HepG2 (cell line): ENCODE results near the gene SYN1. TPM values are rescaled to one million over a fixed set of nuclear protein-coding genes. Genes with fewer than 3 reads are reported as not detected.
A peak's percentile ranks its signal among the peaks of the same experiment; 100 is the strongest.

Experiments used
- HNRNPH1 ChIP-seq: fragments of 200-400 bp; formaldehyde crosslinking; optimal IDR thresholded peaks from 2 replicates; pipeline ENCODE3; 2017; ENCODE audit warnings: mild to moderate bottlenecking, low read depth, low read length
- HNRNPLL ChIP-seq: fragments of 200-400 bp; formaldehyde crosslinking; IDR thresholded peaks from 2 replicates; pipeline ENCODE4 v1.6.1; 2017; ENCODE audit warnings: mild to moderate bottlenecking, low read depth, low read length; ENCODE audit not compliant: poor library complexity, severe bottlenecking
- HNRNPUL1 ChIP-seq: fragments of 200-400 bp; formaldehyde crosslinking; IDR thresholded peaks from 2 replicates; pipeline ENCODE4 v1.6.1; 2017; ENCODE audit warnings: low read depth, mild to moderate bottlenecking, low read length, moderate library complexity
- MEF2D ChIP-seq: sonication (generic); formaldehyde crosslinking; IDR thresholded peaks from 2 replicates; pipeline ENCODE4 v1.5.1; 2020; ENCODE audit warnings: mild to moderate bottlenecking, missing genetic modification reagents
- RARG ChIP-seq: sonication (generic); formaldehyde crosslinking; IDR thresholded peaks from 2 replicates; pipeline ENCODE4 v1.4.0; 2020; ENCODE audit warnings: low read depth, mild to moderate bottlenecking, missing genetic modification reagents
- TBP ChIP-seq: sonication (generic); formaldehyde crosslinking; IDR thresholded peaks from 2 replicates; pipeline ENCODE4 v1.5.0; 2020; ENCODE audit warnings: missing genetic modification reagents
- U2AF1 ChIP-seq: fragments of 200-400 bp; formaldehyde crosslinking; optimal IDR thresholded peaks from 2 replicates; pipeline ENCODE3; 2017; ENCODE audit warnings: mild to moderate bottlenecking, low read depth, low read length
- ZFYVE20 ChIP-seq: sonication (generic); formaldehyde crosslinking; IDR thresholded peaks from 2 replicates; pipeline ENCODE4 v1.8.0; 2023; ENCODE audit warnings: low read depth, mild to moderate bottlenecking, moderate library complexity, missing genetic modification reagents, borderline replicate concordance
- ZNF124 ChIP-seq: sonication (generic); formaldehyde crosslinking; IDR thresholded peaks from 2 replicates; pipeline ENCODE4 v1.4.0; 2020; ENCODE audit warnings: missing genetic modification reagents
- ZNF335 ChIP-seq: sonication (generic); formaldehyde crosslinking; IDR thresholded peaks from 2 replicates; pipeline ENCODE4 v1.4.0; 2020; ENCODE audit warnings: missing genetic modification reagents
- ZNF678 ChIP-seq: sonication (generic); formaldehyde crosslinking; IDR thresholded peaks from 2 replicates; pipeline ENCODE4 v1.4.0; 2020; ENCODE audit warnings: mild to moderate bottlenecking, missing genetic modification reagents
- ZNF749 ChIP-seq: sonication (generic); formaldehyde crosslinking; IDR thresholded peaks from 2 replicates; pipeline ENCODE4 v1.8.0; 2022; ENCODE audit warnings: mild to moderate bottlenecking, missing genetic modification reagents, moderate library complexity, borderline replicate concordance
- ZNF790 ChIP-seq: sonication (generic); formaldehyde crosslinking; IDR thresholded peaks from 2 replicates; pipeline ENCODE4 v1.8.0; 2022; ENCODE audit warnings: missing genetic modification reagents, mild to moderate bottlenecking, borderline replicate concordance
- polyA plus RNA-seq, 8 experiments: library from polyadenylated mRNA; depleted of rRNA in 3 of 8; stranded (reverse) in 7 of 8; unstranded in 1 of 8; fragments of >200 nt; fragmentation: Illumina TruSeq in 4 of 8; extraction: Trizol in 4 of 8; gene quantifications; 2 replicates each; pipeline versions ENCODE4 v1.2.1 to v1.2.3, GENCODE V29; 2011 to 2016; ENCODE audit warnings: low read depth in 4 of 8, missing spikeins in 1 of 8, mixed read lengths in 1 of 8; ENCODE audit not compliant: insufficient read depth in 1 of 8
- total RNA-seq, 5 experiments: library from RNA; depleted of rRNA; stranded (reverse); fragments of >200 nt; fragmentation: Illumina TruSeq; extraction: Trizol; gene quantifications; 2 replicates each; pipeline ENCODE4 v1.2.3, GENCODE V29; 2016; ENCODE audit warnings: low read depth in 1 of 5
- TF ChIP-seq, protein P1 (sequence below): sonication (generic); formaldehyde crosslinking; IDR thresholded peaks from 2 replicates; pipeline ENCODE4 v1.4.0; 2020; ENCODE audit warnings: missing genetic modification reagents, borderline replicate concordance
- TF ChIP-seq, protein P2 (sequence below): sonication (generic); formaldehyde crosslinking; IDR thresholded peaks from 2 replicates; pipeline ENCODE4 v1.5.0; 2020; ENCODE audit warnings: missing genetic modification reagents
- TF ChIP-seq, protein P3 (sequence below): IDR thresholded peaks from 2 replicates; pipeline ENCODE4 v1.6.1; 2016; ENCODE audit warnings: low read depth
- TF ChIP-seq, protein P4 (sequence below), 2 experiments: sonication (generic) in 1 of 2; formaldehyde crosslinking in 1 of 2; IDR thresholded peaks; 2 replicates each; pipeline versions ENCODE4 v1.6.1 to v1.9.0; 2014 to 2022; ENCODE audit warnings: antibody characterized with exemption in 1 of 2, borderline replicate concordance in 1 of 2, inconsistent platforms in 1 of 2, low read depth in 1 of 2, missing genetic modification reagents in 1 of 2

SYN1 gene
- total and polyA plus RNA-seq, 2 of the 13 experiments (the other 11 are each of a cell fraction or from before 2014, with no cell fraction given), result not detected

- TF ChIP-seq, protein P1, sequence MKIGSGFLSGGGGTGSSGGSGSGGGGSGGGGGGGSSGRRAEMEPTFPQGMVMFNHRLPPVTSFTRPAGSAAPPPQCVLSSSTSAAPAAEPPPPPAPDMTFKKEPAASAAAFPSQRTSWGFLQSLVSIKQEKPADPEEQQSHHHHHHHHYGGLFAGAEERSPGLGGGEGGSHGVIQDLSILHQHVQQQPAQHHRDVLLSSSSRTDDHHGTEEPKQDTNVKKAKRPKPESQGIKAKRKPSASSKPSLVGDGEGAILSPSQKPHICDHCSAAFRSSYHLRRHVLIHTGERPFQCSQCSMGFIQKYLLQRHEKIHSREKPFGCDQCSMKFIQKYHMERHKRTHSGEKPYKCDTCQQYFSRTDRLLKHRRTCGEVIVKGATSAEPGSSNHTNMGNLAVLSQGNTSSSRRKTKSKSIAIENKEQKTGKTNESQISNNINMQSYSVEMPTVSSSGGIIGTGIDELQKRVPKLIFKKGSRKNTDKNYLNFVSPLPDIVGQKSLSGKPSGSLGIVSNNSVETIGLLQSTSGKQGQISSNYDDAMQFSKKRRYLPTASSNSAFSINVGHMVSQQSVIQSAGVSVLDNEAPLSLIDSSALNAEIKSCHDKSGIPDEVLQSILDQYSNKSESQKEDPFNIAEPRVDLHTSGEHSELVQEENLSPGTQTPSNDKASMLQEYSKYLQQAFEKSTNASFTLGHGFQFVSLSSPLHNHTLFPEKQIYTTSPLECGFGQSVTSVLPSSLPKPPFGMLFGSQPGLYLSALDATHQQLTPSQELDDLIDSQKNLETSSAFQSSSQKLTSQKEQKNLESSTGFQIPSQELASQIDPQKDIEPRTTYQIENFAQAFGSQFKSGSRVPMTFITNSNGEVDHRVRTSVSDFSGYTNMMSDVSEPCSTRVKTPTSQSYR (CRISPR knock-in tag), result peak; percentile 81
- TF ChIP-seq HNRNPUL1, result no peak
- TF ChIP-seq, protein P2, sequence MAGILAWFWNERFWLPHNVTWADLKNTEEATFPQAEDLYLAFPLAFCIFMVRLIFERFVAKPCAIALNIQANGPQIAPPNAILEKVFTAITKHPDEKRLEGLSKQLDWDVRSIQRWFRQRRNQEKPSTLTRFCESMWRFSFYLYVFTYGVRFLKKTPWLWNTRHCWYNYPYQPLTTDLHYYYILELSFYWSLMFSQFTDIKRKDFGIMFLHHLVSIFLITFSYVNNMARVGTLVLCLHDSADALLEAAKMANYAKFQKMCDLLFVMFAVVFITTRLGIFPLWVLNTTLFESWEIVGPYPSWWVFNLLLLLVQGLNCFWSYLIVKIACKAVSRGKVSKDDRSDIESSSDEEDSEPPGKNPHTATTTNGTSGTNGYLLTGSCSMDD (CRISPR knock-in tag), result no peak
- TF ChIP-seq ZNF124 (CRISPR knock-in tag), result 0 out of 2 replicates have a peak, but pooled peaks have one; percentile 57
- no peak for TF ChIP-seq RARG (CRISPR knock-in tag)
- no peak for TF ChIP-seq ZNF678 (CRISPR knock-in tag)
- TF ChIP-seq HNRNPLL, result no peak
- TF ChIP-seq, protein P3, sequence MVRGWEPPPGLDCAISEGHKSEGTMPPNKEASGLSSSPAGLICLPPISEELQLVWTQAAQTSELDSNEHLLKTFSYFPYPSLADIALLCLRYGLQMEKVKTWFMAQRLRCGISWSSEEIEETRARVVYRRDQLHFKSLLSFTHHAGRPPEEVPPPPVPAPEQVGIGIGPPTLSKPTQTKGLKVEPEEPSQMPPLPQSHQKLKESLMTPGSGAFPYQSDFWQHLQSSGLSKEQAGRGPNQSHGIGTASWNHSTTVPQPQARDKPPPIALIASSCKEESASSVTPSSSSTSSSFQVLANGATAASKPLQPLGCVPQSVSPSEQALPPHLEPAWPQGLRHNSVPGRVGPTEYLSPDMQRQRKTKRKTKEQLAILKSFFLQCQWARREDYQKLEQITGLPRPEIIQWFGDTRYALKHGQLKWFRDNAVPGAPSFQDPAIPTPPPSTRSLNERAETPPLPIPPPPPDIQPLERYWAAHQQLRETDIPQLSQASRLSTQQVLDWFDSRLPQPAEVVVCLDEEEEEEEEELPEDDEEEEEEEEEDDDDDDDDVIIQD (CRISPR knock-in tag), result no peak
- peak; percentile 57; the same call in 1 of the 2 replicates for TF ChIP-seq ZNF749 (CRISPR knock-in tag)
- TF ChIP-seq ZFYVE20, result no peak
- TF ChIP-seq TBP (CRISPR knock-in tag), result no peak
- TF ChIP-seq, protein P4, sequence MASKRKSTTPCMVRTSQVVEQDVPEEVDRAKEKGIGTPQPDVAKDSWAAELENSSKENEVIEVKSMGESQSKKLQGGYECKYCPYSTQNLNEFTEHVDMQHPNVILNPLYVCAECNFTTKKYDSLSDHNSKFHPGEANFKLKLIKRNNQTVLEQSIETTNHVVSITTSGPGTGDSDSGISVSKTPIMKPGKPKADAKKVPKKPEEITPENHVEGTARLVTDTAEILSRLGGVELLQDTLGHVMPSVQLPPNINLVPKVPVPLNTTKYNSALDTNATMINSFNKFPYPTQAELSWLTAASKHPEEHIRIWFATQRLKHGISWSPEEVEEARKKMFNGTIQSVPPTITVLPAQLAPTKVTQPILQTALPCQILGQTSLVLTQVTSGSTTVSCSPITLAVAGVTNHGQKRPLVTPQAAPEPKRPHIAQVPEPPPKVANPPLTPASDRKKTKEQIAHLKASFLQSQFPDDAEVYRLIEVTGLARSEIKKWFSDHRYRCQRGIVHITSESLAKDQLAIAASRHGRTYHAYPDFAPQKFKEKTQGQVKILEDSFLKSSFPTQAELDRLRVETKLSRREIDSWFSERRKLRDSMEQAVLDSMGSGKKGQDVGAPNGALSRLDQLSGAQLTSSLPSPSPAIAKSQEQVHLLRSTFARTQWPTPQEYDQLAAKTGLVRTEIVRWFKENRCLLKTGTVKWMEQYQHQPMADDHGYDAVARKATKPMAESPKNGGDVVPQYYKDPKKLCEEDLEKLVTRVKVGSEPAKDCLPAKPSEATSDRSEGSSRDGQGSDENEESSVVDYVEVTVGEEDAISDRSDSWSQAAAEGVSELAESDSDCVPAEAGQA (IDR thresholded peaks at IDR 0.05; ENCODE audit: low read depth), result no peak
- TF ChIP-seq, protein P4 (CRISPR knock-in tag; IDR thresholded peaks at IDR 0.05; ENCODE audit: borderline replicate concordance), result no peak
- TF ChIP-seq MEF2D, result no peak
- TF ChIP-seq HNRNPH1, result no peak
- no peak for TF ChIP-seq ZNF335 (CRISPR knock-in tag)
- TF ChIP-seq U2AF1, result no peak
- TF ChIP-seq ZNF790, result no peak
Measured at GRCh38 chrX:47619486-47620302, at the start of gene SYN1 (continued).
